SU-DHL-6 (cell line): ENCODE data around the gene INIP.

Experiments used
- H2AFZ ChIP-seq: fragments of 200-600 bp; sonication (generic); 2 replicates; pipeline ENCODE4 v1.6.1; 2014; ENCODE audit warnings: low read depth, mild to moderate bottlenecking, moderate library complexity, mixed read lengths, antibody characterized with exemption, low read length; ENCODE audit not compliant: severe bottlenecking
- H3F3A ChIP-seq: fragments of 200-600 bp; shearing (Covaris generic); 2 replicates; pipeline ENCODE4 v1.6.0; 2016; ENCODE audit warnings: antibody characterized with exemption, mild to moderate bottlenecking; ENCODE audit not compliant: insufficient read depth
- H3K27ac ChIP-seq: fragments of 200-600 bp; sonication (generic); 2 replicates; pipeline ENCODE4 v1.5.1; 2016; ENCODE audit warnings: low read depth, mild to moderate bottlenecking, low read length, moderate library complexity, mixed read lengths
- H3K27me3 ChIP-seq: fragments of 200-600 bp; sonication (generic), shearing (Covaris generic); 2 replicates; pipeline ENCODE4 v1.6.0; 2014; ENCODE audit warnings: mild to moderate bottlenecking, low read length
- H3K36me3 ChIP-seq: fragments of 200-600 bp; sonication (generic); 2 replicates; pipeline ENCODE4 v1.6.1; 2014; ENCODE audit warnings: mild to moderate bottlenecking, low read length, mixed read lengths
- H3K4me2 ChIP-seq: fragments of 300-600, 200-600 bp; shearing (Covaris generic), sonication (generic); 2 replicates; pipeline ENCODE4 v1.6.0; 2014; ENCODE audit warnings: low read length, low read depth, mild to moderate bottlenecking; ENCODE audit not compliant: poor library complexity, severe bottlenecking
- H3K4me3 ChIP-seq: fragments of 200-600 bp; sonication (generic); 2 replicates; pipeline ENCODE4 v1.5.1; 2014; ENCODE audit warnings: antibody characterized with exemption, low read length, mild to moderate bottlenecking, mixed read lengths; ENCODE audit not compliant: insufficient read depth, poor library complexity, severe bottlenecking
- H3K79me2 ChIP-seq: fragments of 200-600 bp; sonication (generic); 2 replicates; pipeline ENCODE4 v1.6.1; 2014; ENCODE audit warnings: mild to moderate bottlenecking, low read length, moderate library complexity; ENCODE audit not compliant: insufficient read depth
- H3K9ac ChIP-seq: fragments of 200-600 bp; sonication (generic); 2 replicates; pipeline ENCODE4 v1.7.0; 2014; ENCODE audit warnings: mild to moderate bottlenecking, low read length
- H3K9me2 ChIP-seq: fragments of 200-600 bp; sonication (generic); replicated peaks from 2 replicates; pipeline ENCODE4 v1.6.1; 2014; ENCODE audit warnings: low read length; ENCODE audit not compliant: insufficient read depth
- H3K9me3 ChIP-seq: fragments of 200-600 bp; sonication (generic); 2 replicates; pipeline ENCODE4 v1.6.1; 2014; ENCODE audit warnings: low read length, mixed read lengths; ENCODE audit not compliant: insufficient read depth
- H4K20me1 ChIP-seq: fragments of 200-600 bp; sonication (generic); 2 replicates; pipeline ENCODE4 v1.6.1; 2014; ENCODE audit warnings: low read depth, mild to moderate bottlenecking, antibody characterized with exemption, low read length, moderate library complexity, mixed read lengths
- EZH2phosphoT487 ChIP-seq: fragments of 200-600 bp; sonication (generic), shearing (Covaris generic); conservative IDR thresholded peaks from 2 replicates; pipeline ENCODE4 v1.6.1; 2018; ENCODE audit warnings: mild to moderate bottlenecking, antibody characterized with exemption, low read length, moderate library complexity, mixed read lengths
- TF ChIP-seq, protein P1 (sequence below): fragments of 200-600 bp; sonication (generic); IDR thresholded peaks from one replicate; pipeline ENCODE4 v1.5.1; 2017; ENCODE audit warnings: antibody characterized with exemption, mild to moderate bottlenecking, low read length, moderate library complexity; ENCODE audit not compliant: insufficient read depth, poor library complexity, severe bottlenecking

The INIP gene

DNA sequence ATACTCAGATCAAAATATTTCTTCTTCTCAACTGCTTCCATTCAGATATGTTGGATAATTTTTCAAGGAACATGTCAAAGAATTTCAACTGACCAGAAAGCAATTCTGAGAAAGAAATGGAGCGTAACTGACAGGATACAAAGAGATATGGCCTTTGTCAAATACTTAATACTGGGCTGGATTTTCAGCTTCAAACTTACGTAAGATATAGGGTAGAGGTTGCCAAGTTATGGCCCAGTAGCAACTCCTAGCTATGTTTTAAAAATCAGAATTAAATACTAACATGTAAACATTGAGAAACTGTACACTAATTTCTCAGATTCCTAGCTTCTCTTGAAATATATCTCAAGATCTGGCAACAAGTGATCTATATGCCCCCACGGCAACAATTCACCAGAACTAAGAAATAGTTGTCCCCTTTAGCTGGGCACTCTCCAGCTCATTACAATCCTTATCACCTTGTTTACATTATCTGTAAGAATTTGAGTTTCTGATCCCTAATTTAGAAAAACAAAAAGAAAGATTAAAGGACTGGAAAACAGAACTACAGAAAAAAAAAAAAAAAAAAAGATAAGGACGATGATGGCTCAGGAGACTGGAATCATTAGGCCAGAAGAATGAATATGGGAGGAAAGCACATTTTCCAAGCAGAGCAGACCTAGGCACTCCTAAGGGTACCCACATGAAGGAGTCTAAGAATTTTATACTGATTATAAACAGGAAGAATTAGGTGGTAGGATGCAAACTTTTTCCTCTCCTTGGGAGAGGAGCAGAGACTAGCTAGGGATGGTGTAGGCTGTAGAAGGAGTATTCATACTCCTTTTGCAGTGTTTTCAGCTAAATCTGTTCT lies 23.0 kb downstream of the INIP start:
- H3K9me2 ChIP-seq: no peaks in the 10 kb centered on the region
- H3K4me2 ChIP-seq: no peak overlapping the region
- H3K9me3 ChIP-seq: no peaks in the 10 kb centered on the region
- no peak overlapping the region for H3K4me3 ChIP-seq
- no peaks in the 10 kb centered on the region for H3F3A ChIP-seq
- H3K27ac ChIP-seq: no peak overlapping the region
- no peaks in the 10 kb centered on the region for H3K27me3 ChIP-seq
- no peaks in the 10 kb centered on the region for H3K79me2 ChIP-seq
- H3K36me3 ChIP-seq: no peaks in the 10 kb centered on the region; the same call in 1 of the 2 replicates
- H2AFZ ChIP-seq: no peak overlapping the region
- no peak overlapping the region for H3K9ac ChIP-seq
- H4K20me1 ChIP-seq: 0 out of 2 replicates have a peak, but pooled peaks cover 4% of the 10 kb centered on the region
- TF ChIP-seq EZH2phosphoT487: no peak
- TF ChIP-seq, protein P1, sequence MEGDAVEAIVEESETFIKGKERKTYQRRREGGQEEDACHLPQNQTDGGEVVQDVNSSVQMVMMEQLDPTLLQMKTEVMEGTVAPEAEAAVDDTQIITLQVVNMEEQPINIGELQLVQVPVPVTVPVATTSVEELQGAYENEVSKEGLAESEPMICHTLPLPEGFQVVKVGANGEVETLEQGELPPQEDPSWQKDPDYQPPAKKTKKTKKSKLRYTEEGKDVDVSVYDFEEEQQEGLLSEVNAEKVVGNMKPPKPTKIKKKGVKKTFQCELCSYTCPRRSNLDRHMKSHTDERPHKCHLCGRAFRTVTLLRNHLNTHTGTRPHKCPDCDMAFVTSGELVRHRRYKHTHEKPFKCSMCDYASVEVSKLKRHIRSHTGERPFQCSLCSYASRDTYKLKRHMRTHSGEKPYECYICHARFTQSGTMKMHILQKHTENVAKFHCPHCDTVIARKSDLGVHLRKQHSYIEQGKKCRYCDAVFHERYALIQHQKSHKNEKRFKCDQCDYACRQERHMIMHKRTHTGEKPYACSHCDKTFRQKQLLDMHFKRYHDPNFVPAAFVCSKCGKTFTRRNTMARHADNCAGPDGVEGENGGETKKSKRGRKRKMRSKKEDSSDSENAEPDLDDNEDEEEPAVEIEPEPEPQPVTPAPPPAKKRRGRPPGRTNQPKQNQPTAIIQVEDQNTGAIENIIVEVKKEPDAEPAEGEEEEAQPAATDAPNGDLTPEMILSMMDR: no peak

DNA sequence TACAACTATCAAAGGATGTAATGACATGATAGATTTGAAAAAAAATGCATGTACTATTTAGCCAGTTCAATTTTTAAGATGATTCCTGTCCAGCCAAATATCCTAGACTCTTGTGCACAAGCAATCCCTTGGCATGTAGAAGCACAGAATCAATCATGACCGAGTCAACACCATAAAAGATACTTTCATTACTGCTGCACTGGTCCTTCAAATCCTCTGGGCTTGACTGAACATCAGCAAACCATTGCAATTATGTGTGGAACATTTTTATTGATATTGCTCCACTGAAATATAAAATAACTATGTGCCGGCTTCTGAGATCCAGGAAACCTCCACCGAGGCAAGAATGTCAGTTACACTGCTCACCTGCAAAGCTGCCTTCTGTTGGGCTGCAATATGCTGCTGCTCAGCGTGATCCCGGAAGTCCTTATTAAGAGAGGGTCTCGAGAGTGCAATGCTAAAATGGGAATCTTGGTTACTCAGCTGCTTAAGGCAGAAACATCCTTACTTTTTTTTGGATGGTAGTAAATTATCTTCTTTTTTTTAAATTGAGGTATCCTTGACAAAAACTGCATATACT lies 28.7 kb downstream of the INIP start:
- Histone ChIP-seq H4K20me1 (no peaks in the 10 kb centered on the region), H3K4me2 (no peak overlapping the region), H3K27me3 (no peaks in the 10 kb centered on the region), H3F3A (no peaks in the 10 kb centered on the region), H3K9ac (no peak overlapping the region), H3K9me2 (no peaks in the 10 kb centered on the region), H3K79me2 (no peaks in the 10 kb centered on the region), H2AFZ (no peak overlapping the region), H3K27ac (no peak overlapping the region), H3K9me3 (no peaks in the 10 kb centered on the region), H3K36me3 (peaks cover 8% of the 10 kb centered on the region; the same call in 1 of the 2 replicates), H3K4me3 (no peak overlapping the region)
- TF ChIP-seq, protein P1: no peak
- no peak for TF ChIP-seq EZH2phosphoT487

DNA sequence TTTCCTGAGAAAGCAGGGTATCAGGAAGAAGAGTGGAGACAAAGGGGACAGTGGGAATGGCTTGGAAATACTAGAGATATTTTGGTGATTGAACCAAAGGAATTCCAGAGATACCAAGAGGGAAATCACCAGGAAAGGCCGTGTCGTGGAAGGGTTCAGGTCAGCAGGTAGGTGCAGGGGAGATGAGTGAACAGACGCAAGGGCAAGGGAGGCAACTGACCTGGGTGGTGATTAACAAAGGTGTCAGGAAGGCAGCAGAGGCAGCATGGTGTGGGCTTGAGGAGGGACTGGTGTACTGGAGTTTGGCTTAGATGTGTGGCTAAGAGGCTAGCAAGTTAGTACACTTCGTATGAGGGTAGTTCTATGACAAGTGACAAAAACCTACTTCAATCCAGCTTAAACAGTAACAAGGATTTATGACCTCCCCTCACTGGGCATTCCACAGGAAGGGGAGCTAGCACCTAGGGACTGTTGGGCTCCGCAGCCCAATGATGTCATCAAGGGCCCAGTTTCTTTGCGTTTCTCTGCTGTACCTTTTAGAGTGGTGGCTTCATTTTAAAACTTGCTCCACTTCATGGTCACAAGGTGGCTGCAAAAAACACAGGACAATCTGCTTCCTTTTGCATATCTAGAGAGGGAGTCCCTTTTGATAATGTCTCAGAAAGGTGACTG lies 37.0 kb downstream of the INIP start:
- Histone ChIP-seq H3K27ac (no peak overlapping the region), H3K9me2 (no peaks in the 10 kb centered on the region), H3K9me3 (no peaks in the 10 kb centered on the region), H3K36me3 (no peaks in the 10 kb centered on the region), H2AFZ (no peak overlapping the region), H3K27me3 (no peaks in the 10 kb centered on the region), H3K9ac (no peak overlapping the region), H3K4me3 (no peak overlapping the region), H3F3A (no peaks in the 10 kb centered on the region), H3K4me2 (no peak overlapping the region), H3K79me2 (no peaks in the 10 kb centered on the region), H4K20me1 (no peaks in the 10 kb centered on the region)
- no peak for TF ChIP-seq EZH2phosphoT487
- TF ChIP-seq, protein P1: no peak
